ENCODE data around the gene PLA2R1. TPM values are rescaled to one million over a fixed set of nuclear protein-coding genes. Genes with fewer than 3 reads are reported as not detected.

PLA2R1 gene
- total and polyA plus RNA-seq, 4 donors: 4.8 to 56.4 (median 22.5) TPM

GRCh38 chr2:159926695-159927094 is 135.7 kb downstream of the PLA2R1 start:
- Histone ChIP-seq H3K4me3 (ENCODE audit: low read depth, low read length) (no peak overlapping the region), H3K9me3 (ENCODE audit: control insufficient read depth, insufficient read depth, low read length) (no peaks in the 10 kb centered on the region), H3K27me3 (ENCODE audit: control insufficient read depth, insufficient read depth, low read length) (no peaks in the 10 kb centered on the region), H3K4me1 (ENCODE audit: control insufficient read depth, insufficient read depth, low read length) (peaks cover 4% of the 10 kb centered on the region), H3K27ac (ENCODE audit: low read depth, low read length) (no peak overlapping the region), H3K36me3 (ENCODE audit: control insufficient read depth, insufficient read depth, low read length) (no peaks in the 10 kb centered on the region)
- no peak for DNase-seq (ENCODE audit: low read depth in 4 of 6, low spot score in 6 of 6)
- 80% methylated on average over 1 of the region's 2 CpGs for WGBS (ENCODE audit: insufficient coverage)

GRCh38 chr2:159925975-159926374 is 136.4 kb downstream of the PLA2R1 start:
- DNase-seq (ENCODE audit: low read depth in 4 of 6, low spot score in 6 of 6): peak in 1 of 6 donors; percentile 71
- no peaks in the 10 kb centered on the region for H3K27me3 ChIP-seq (ENCODE audit: control insufficient read depth, insufficient read depth, low read length)
- no peaks in the 10 kb centered on the region for H3K9me3 ChIP-seq (ENCODE audit: control insufficient read depth, insufficient read depth, low read length)
- H3K27ac ChIP-seq (ENCODE audit: low read depth, low read length): no peak overlapping the region
- peaks cover 5% of the 10 kb centered on the region for H3K4me1 ChIP-seq (ENCODE audit: control insufficient read depth, insufficient read depth, low read length)
- no peak overlapping the region for H3K4me3 ChIP-seq (ENCODE audit: low read depth, low read length)
- WGBS (ENCODE audit: insufficient coverage): no CpG with 5 or more reads among the region's 3 CpGs
- H3K36me3 ChIP-seq (ENCODE audit: control insufficient read depth, insufficient read depth, low read length): no peaks in the 10 kb centered on the region

- H3K9me3 ChIP-seq (ENCODE audit: control insufficient read depth, insufficient read depth, low read length): no peaks in the 10 kb centered on the region
- no peak overlapping the region for H3K4me3 ChIP-seq (ENCODE audit: low read depth, low read length)
- peaks cover 5% of the 10 kb centered on the region for H3K4me1 ChIP-seq (ENCODE audit: control insufficient read depth, insufficient read depth, low read length)
- no peaks in the 10 kb centered on the region for H3K36me3 ChIP-seq (ENCODE audit: control insufficient read depth, insufficient read depth, low read length)
- H3K27me3 ChIP-seq (ENCODE audit: control insufficient read depth, insufficient read depth, low read length): peaks cover 2% of the 10 kb centered on the region
- WGBS (ENCODE audit: insufficient coverage): 84% methylated on average over 2 of the region's 2 CpGs
- DNase-seq (ENCODE audit: low read depth in 4 of 6, low spot score in 6 of 6): no peak
- H3K27ac ChIP-seq (ENCODE audit: low read depth, low read length): no peak overlapping the region
Observed at GRCh38 chr2:159922563-159922962, 139.9 kb downstream of the PLA2R1 start.

GRCh38 chr2:159921752-159922404 is 140.5 kb downstream of the PLA2R1 start:
- no peaks in the 10 kb centered on the region for H3K36me3 ChIP-seq (ENCODE audit: control insufficient read depth, insufficient read depth, low read length)
- no peaks in the 10 kb centered on the region for H3K9me3 ChIP-seq (ENCODE audit: control insufficient read depth, insufficient read depth, low read length)
- no peak overlapping the region for H3K4me3 ChIP-seq (ENCODE audit: low read depth, low read length)
- peak in 2 of 6 donors; percentile 51 to 65 for DNase-seq (ENCODE audit: low read depth in 4 of 6, low spot score in 6 of 6)
- H3K4me1 ChIP-seq (ENCODE audit: control insufficient read depth, insufficient read depth, low read length): peaks cover 5% of the 10 kb centered on the region
- WGBS (ENCODE audit: insufficient coverage): 9% methylated on average over 16 of the region's 17 CpGs
- H3K27me3 ChIP-seq (ENCODE audit: control insufficient read depth, insufficient read depth, low read length): peaks cover 2% of the 10 kb centered on the region
- no peak overlapping the region for H3K27ac ChIP-seq (ENCODE audit: low read depth, low read length)

GRCh38 chr2:159916511-159916910 is 145.9 kb downstream of the PLA2R1 start:
- H3K4me3 ChIP-seq (ENCODE audit: low read depth, low read length): no peak overlapping the region
- peaks cover under 1% of the 10 kb centered on the region for H3K4me1 ChIP-seq (ENCODE audit: control insufficient read depth, insufficient read depth, low read length)
- WGBS (ENCODE audit: insufficient coverage): no CpG with 5 or more reads among the region's 2 CpGs

GRCh38 chr2:159913900-159914299 is 148.5 kb downstream of the PLA2R1 start:
- no peak for DNase-seq (ENCODE audit: low read depth in 4 of 6, low spot score in 6 of 6)
- Histone ChIP-seq H3K36me3 (ENCODE audit: control insufficient read depth, insufficient read depth, low read length) (no peaks in the 10 kb centered on the region), H3K9me3 (ENCODE audit: control insufficient read depth, insufficient read depth, low read length) (no peaks in the 10 kb centered on the region), H3K27ac (ENCODE audit: low read depth, low read length) (no peak overlapping the region), H3K4me1 (ENCODE audit: control insufficient read depth, insufficient read depth, low read length) (no peaks in the 10 kb centered on the region), H3K27me3 (ENCODE audit: control insufficient read depth, insufficient read depth, low read length) (no peaks in the 10 kb centered on the region), H3K4me3 (ENCODE audit: low read depth, low read length) (no peak overlapping the region)
- no CpG with 5 or more reads among the region's 2 CpGs for WGBS (ENCODE audit: insufficient coverage)

More at GRCh38 chr2:159916511-159916910, 145.9 kb downstream of the PLA2R1 start:
- DNase-seq (ENCODE audit: low read depth in 4 of 6, low spot score in 6 of 6): peak in 1 of 6 donors; percentile 57
- no peaks in the 10 kb centered on the region for H3K36me3 ChIP-seq (ENCODE audit: control insufficient read depth, insufficient read depth, low read length)
- H3K27me3 ChIP-seq (ENCODE audit: control insufficient read depth, insufficient read depth, low read length): peaks cover 2% of the 10 kb centered on the region
- H3K9me3 ChIP-seq (ENCODE audit: control insufficient read depth, insufficient read depth, low read length): no peaks in the 10 kb centered on the region
- no peak overlapping the region for H3K27ac ChIP-seq (ENCODE audit: low read depth, low read length)

- Histone ChIP-seq H3K27me3 (ENCODE audit: control insufficient read depth, insufficient read depth, low read length) (no peaks in the 10 kb centered on the region), H3K4me3 (ENCODE audit: low read depth, low read length) (no peak overlapping the region), H3K27ac (ENCODE audit: low read depth, low read length) (no peak overlapping the region), H3K4me1 (ENCODE audit: control insufficient read depth, insufficient read depth, low read length) (no peaks in the 10 kb centered on the region), H3K9me3 (ENCODE audit: control insufficient read depth, insufficient read depth, low read length) (no peaks in the 10 kb centered on the region), H3K36me3 (ENCODE audit: control insufficient read depth, insufficient read depth, low read length) (no peaks in the 10 kb centered on the region)
- no CpG with 5 or more reads among the region's 4 CpGs for WGBS (ENCODE audit: insufficient coverage)
- DNase-seq (ENCODE audit: low read depth in 4 of 6, low spot score in 6 of 6): no peak
Observed at GRCh38 chr2:159912580-159912979, 149.8 kb downstream of the PLA2R1 start.

- no peak for DNase-seq (ENCODE audit: low read depth in 4 of 6, low spot score in 6 of 6)
- H3K27ac ChIP-seq (ENCODE audit: low read depth, low read length): no peak overlapping the region
- WGBS (ENCODE audit: insufficient coverage): 48% methylated on average over 2 of the region's 2 CpGs
- no peaks in the 10 kb centered on the region for H3K4me1 ChIP-seq (ENCODE audit: control insufficient read depth, insufficient read depth, low read length)
- no peak overlapping the region for H3K4me3 ChIP-seq (ENCODE audit: low read depth, low read length)
- H3K36me3 ChIP-seq (ENCODE audit: control insufficient read depth, insufficient read depth, low read length): no peaks in the 10 kb centered on the region
- no peaks in the 10 kb centered on the region for H3K9me3 ChIP-seq (ENCODE audit: control insufficient read depth, insufficient read depth, low read length)
- H3K27me3 ChIP-seq (ENCODE audit: control insufficient read depth, insufficient read depth, low read length): no peaks in the 10 kb centered on the region
Observed at GRCh38 chr2:159910951-159911350, 151.5 kb downstream of the PLA2R1 start.

GRCh38 chr2:159908623-159909022 is 153.8 kb downstream of the PLA2R1 start:
- DNase-seq (ENCODE audit: low read depth in 4 of 6, low spot score in 6 of 6): no peak
- Histone ChIP-seq H3K27ac (ENCODE audit: low read depth, low read length) (no peak overlapping the region), H3K9me3 (ENCODE audit: control insufficient read depth, insufficient read depth, low read length) (no peaks in the 10 kb centered on the region), H3K27me3 (ENCODE audit: control insufficient read depth, insufficient read depth, low read length) (peaks cover 10% of the 10 kb centered on the region), H3K4me3 (ENCODE audit: low read depth, low read length) (no peak overlapping the region), H3K4me1 (ENCODE audit: control insufficient read depth, insufficient read depth, low read length) (peaks cover 14% of the 10 kb centered on the region), H3K36me3 (ENCODE audit: control insufficient read depth, insufficient read depth, low read length) (no peaks in the 10 kb centered on the region)
- WGBS (ENCODE audit: insufficient coverage): no CpG with 5 or more reads among the region's 2 CpGs

- WGBS (ENCODE audit: insufficient coverage): no CpG with 5 or more reads among the region's 1 CpG
- Histone ChIP-seq H3K4me3 (ENCODE audit: low read depth, low read length) (no peak overlapping the region), H3K27ac (ENCODE audit: low read depth, low read length) (no peak overlapping the region), H3K27me3 (ENCODE audit: control insufficient read depth, insufficient read depth, low read length) (peaks cover 11% of the 10 kb centered on the region), H3K9me3 (ENCODE audit: control insufficient read depth, insufficient read depth, low read length) (no peaks in the 10 kb centered on the region), H3K36me3 (ENCODE audit: control insufficient read depth, insufficient read depth, low read length) (no peaks in the 10 kb centered on the region), H3K4me1 (ENCODE audit: control insufficient read depth, insufficient read depth, low read length) (peaks cover 16% of the 10 kb centered on the region)
- peak in 1 of 6 donors; percentile 74 for DNase-seq (ENCODE audit: low read depth in 4 of 6, low spot score in 6 of 6)
Observed at GRCh38 chr2:159907909-159908308, 154.5 kb downstream of the PLA2R1 start.

Measured in spinal cord (tissue), 10 donors.